Liver (tissue), 9 donors: ENCODE data around the gene MDM4. TPM values are rescaled to one million over a fixed set of nuclear protein-coding genes. Genes with fewer than 3 reads are reported as not detected.

Source experiments
- DNase-seq: peaks from one replicate; pipeline ENCODE4 v3.0.0-alpha.2; 2017; ENCODE audit warnings: low spot score
- H3K27ac ChIP-seq, 2 donors: one replicate each; pipeline ENCODE4 v1.7.0; 2013; ENCODE audit warnings: inconsistent platforms in 2 of 2, low read length in 2 of 2, control low read depth in 1 of 2, low read depth in 1 of 2, mild to moderate bottlenecking in 1 of 2
- H3K27me3 ChIP-seq, 4 donors: one replicate each; pipeline versions ENCODE4 v1.6.1 to v1.7.0; 2013; ENCODE audit warnings: low read length in 3 of 4, inconsistent platforms in 1 of 4, mild to moderate bottlenecking in 1 of 4, moderate library complexity in 1 of 4; ENCODE audit not compliant: control insufficient read depth in 4 of 4, insufficient read depth in 4 of 4
- H3K36me3 ChIP-seq, 4 donors: one replicate each; pipeline versions ENCODE4 v1.6.1 to v1.7.0; 2013; ENCODE audit warnings: low read length in 3 of 4, mild to moderate bottlenecking in 3 of 4, low read depth in 1 of 4, moderate library complexity in 1 of 4; ENCODE audit not compliant: control insufficient read depth in 4 of 4, insufficient read depth in 3 of 4
- H3K4me1 ChIP-seq, 4 donors: one replicate each; pipeline versions ENCODE4 v1.6.1 to v1.7.0; 2013; ENCODE audit warnings: low read length in 3 of 4, mild to moderate bottlenecking in 3 of 4, moderate library complexity in 1 of 4; ENCODE audit not compliant: control insufficient read depth in 4 of 4, insufficient read depth in 4 of 4
- H3K4me3 ChIP-seq, 3 donors: one replicate each; pipeline versions ENCODE4 v1.6.1 to v1.7.0; 2013; ENCODE audit warnings: low read length in 3 of 3, control low read depth in 1 of 3, low read depth in 1 of 3, mild to moderate bottlenecking in 1 of 3
- H3K9ac ChIP-seq, 2 donors: one replicate each; pipeline ENCODE4 v1.7.0; 2013; ENCODE audit warnings: low read length in 2 of 2, mild to moderate bottlenecking in 2 of 2, moderate library complexity in 2 of 2, control low read depth in 1 of 2, low read depth in 1 of 2
- H3K9me3 ChIP-seq, 4 donors: one replicate each; pipeline versions ENCODE4 v1.6.1 to v1.7.0; 2013; ENCODE audit warnings: low read length in 3 of 4; ENCODE audit not compliant: control insufficient read depth in 4 of 4
- EGR1 ChIP-seq, 2 donors: IDR thresholded peaks; 2 replicates each; pipeline ENCODE4 v1.6.1; 2016 to 2018; ENCODE audit warnings: antibody characterized with exemption in 2 of 2, low read depth in 2 of 2
- FOXA1 ChIP-seq: IDR thresholded peaks from 2 replicates; pipeline ENCODE4 v1.6.1; 2016; ENCODE audit warnings: antibody characterized with exemption
- FOXA2 ChIP-seq: IDR thresholded peaks from 2 replicates; pipeline ENCODE4 v1.6.1; 2016; ENCODE audit warnings: antibody characterized with exemption
- GABPA ChIP-seq, 2 donors: IDR thresholded peaks in 1 of 2; conservative IDR thresholded peaks in 1 of 2; 2 replicates each; pipeline ENCODE4 v1.6.1; 2016; ENCODE audit warnings: antibody characterized with exemption in 2 of 2, mild to moderate bottlenecking in 1 of 2, moderate library complexity in 1 of 2
- HNF4A ChIP-seq, 2 donors: conservative IDR thresholded peaks; 2 replicates each; pipeline ENCODE4 v1.6.1; 2016; ENCODE audit warnings: antibody characterized with exemption in 2 of 2, mild to moderate bottlenecking in 2 of 2
- HNF4G ChIP-seq: IDR thresholded peaks from 2 replicates; pipeline ENCODE4 v1.6.1; 2016; ENCODE audit warnings: antibody characterized with exemption
- JUND ChIP-seq, 2 donors: IDR thresholded peaks; 2 replicates each; pipeline ENCODE4 v1.6.1; 2016; ENCODE audit warnings: antibody characterized with exemption in 2 of 2
- NR2F2 ChIP-seq: IDR thresholded peaks from 2 replicates; pipeline ENCODE4 v1.6.1; 2016; ENCODE audit warnings: antibody characterized with exemption
- RAD21 ChIP-seq, 2 donors: IDR thresholded peaks; 2 replicates each; pipeline ENCODE4 v1.6.1; 2016; ENCODE audit warnings: antibody characterized with exemption in 2 of 2, mild to moderate bottlenecking in 2 of 2
- RXRA ChIP-seq, 2 donors: IDR thresholded peaks; 2 replicates each; pipeline ENCODE4 v1.6.1; 2017 to 2018; ENCODE audit warnings: antibody characterized with exemption in 2 of 2, mild to moderate bottlenecking in 1 of 2
- SP1 ChIP-seq: IDR thresholded peaks from 2 replicates; pipeline ENCODE4 v1.6.1; 2018; ENCODE audit warnings: antibody characterized with exemption, mild to moderate bottlenecking
- TAF1 ChIP-seq: conservative IDR thresholded peaks from 2 replicates; pipeline ENCODE4 v1.6.1; 2016; ENCODE audit warnings: antibody characterized with exemption, mild to moderate bottlenecking
- YY1 ChIP-seq: IDR thresholded peaks from 2 replicates; pipeline ENCODE4 v1.6.1; 2016; ENCODE audit warnings: antibody characterized with exemption, mild to moderate bottlenecking
- WGBS: extraction: QIAGEN DNeasy Blood & Tissue Kit; methylation state at CpG from one replicate; pipeline ENCODE4 v1.1.7; 2013; 5-methylcytosine and 5-hydroxymethylcytosine counted together
- polyA plus RNA-seq, 2 donors: library from polyadenylated mRNA; stranded (reverse) in 1 of 2; unstranded in 1 of 2; fragments of 200-250 nt in 1 of 2; fragments of >200 nt in 1 of 2; fragmentation: Nextera tagmentation in 1 of 2; extraction: Ambion mirVana in 1 of 2; gene quantifications; one replicate each; pipeline versions ENCODE4 v1.2.1 to v1.2.3, GENCODE V29; 2013 to 2015
- total RNA-seq, 2 donors: library from RNA; depleted of rRNA; stranded (reverse); fragments of >200 nt; gene quantifications; one replicate each; pipeline ENCODE4 v1.2.3, GENCODE V29; 2014
- TF ChIP-seq, protein P1 (sequence below): fragments of 150-350 bp; IDR thresholded peaks from 2 replicates; pipeline ENCODE4 v1.5.1; 2017; ENCODE audit warnings: improper control_type of control experiment, low read depth, low read length; ENCODE audit not compliant: missing input control
- TF ChIP-seq, protein P2 (sequence below): IDR thresholded peaks from 2 replicates; pipeline ENCODE4 v1.6.1; 2016; ENCODE audit warnings: antibody characterized with exemption
- TF ChIP-seq, protein P3 (sequence below): IDR thresholded peaks from 2 replicates; pipeline ENCODE4 v1.6.1; 2016; ENCODE audit warnings: antibody characterized with exemption
- TF ChIP-seq, protein P4 (sequence below): IDR thresholded peaks from 2 replicates; pipeline ENCODE4 v1.6.1; 2016; ENCODE audit warnings: antibody characterized with exemption, mild to moderate bottlenecking
- TF ChIP-seq, protein P5 (sequence below): IDR thresholded peaks from 2 replicates; pipeline ENCODE4 v1.6.1; 2016; ENCODE audit warnings: antibody characterized with exemption
- donor health status: healthy.
- donor health status: healthy.
- donor health status: healthy.
- donor health status: healthy.
- donor health status: healthy.

MDM4 gene
- total and polyA plus RNA-seq, 4 donors = 1.4 to 56.5 (median 21.6) TPM

DNA sequence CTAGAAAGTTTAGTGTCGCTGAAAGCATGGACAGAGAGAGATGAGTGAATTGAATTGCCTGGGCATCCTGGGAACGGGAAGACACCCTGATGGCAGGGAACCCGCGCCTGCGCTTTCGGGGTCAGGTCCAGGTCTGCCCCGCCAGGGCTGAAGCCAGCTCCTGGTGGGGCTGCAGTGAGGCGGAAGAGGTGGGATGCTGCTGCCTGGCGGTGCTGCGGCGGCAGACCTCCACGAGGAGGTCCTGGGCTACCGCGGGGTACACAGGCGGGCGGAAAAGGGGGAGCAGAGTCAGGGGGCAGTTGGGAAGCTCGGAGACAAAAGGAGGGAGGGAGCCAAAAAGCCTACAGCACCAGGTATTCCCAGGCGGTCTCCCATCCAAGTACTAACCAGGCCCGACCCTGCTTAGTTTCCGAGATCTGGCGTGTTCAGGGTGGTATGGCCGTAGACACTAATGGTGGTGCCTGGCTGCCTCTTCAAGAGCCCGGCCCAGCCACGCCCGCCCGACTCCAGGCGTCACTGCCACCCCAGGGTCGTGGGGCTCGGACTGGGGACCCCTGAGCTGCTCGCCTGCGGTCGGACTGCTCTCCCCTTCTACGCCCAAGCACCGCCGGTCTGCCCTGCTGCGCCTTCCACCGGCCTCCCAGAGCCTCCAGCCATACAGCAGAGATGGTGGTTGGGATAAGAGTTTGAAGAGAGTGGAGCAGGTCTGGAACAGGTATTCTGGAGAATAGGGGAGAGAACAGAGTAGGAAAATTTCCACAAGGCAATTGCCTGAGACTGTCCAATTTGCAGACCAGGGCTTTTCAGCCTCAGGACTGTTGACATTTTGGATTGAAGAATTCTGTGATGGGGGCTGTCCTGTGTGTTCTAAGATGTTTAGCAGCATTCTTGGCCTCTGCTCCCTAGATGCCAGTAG is 46.1 kb downstream of the MDM4 start:
- TF ChIP-seq RAD21 (IDR thresholded peaks at IDR 0.05) (no peak), RXRA (IDR thresholded peaks at IDR 0.05) (no peak), HNF4A (conservative IDR thresholded peaks at IDR 0.05) (no peak), JUND (IDR thresholded peaks at IDR 0.05) (no peak), FOXA1 (no peak), YY1 (no peak), GABPA (IDR thresholded peaks at IDR 0.05 in 1 of 2, conservative IDR thresholded peaks at IDR 0.05 in 1 of 2) (no peak), NR2F2 (no peak), TAF1 (no peak), FOXA2 (no peak), SP1 (no peak), HNF4G (no peak), EGR1 (IDR thresholded peaks at IDR 0.05; ENCODE audit: low read depth in 2 of 2) (no peak)
- TF ChIP-seq, protein P1, sequence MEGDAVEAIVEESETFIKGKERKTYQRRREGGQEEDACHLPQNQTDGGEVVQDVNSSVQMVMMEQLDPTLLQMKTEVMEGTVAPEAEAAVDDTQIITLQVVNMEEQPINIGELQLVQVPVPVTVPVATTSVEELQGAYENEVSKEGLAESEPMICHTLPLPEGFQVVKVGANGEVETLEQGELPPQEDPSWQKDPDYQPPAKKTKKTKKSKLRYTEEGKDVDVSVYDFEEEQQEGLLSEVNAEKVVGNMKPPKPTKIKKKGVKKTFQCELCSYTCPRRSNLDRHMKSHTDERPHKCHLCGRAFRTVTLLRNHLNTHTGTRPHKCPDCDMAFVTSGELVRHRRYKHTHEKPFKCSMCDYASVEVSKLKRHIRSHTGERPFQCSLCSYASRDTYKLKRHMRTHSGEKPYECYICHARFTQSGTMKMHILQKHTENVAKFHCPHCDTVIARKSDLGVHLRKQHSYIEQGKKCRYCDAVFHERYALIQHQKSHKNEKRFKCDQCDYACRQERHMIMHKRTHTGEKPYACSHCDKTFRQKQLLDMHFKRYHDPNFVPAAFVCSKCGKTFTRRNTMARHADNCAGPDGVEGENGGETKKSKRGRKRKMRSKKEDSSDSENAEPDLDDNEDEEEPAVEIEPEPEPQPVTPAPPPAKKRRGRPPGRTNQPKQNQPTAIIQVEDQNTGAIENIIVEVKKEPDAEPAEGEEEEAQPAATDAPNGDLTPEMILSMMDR = no peak
- TF ChIP-seq, protein P2, sequence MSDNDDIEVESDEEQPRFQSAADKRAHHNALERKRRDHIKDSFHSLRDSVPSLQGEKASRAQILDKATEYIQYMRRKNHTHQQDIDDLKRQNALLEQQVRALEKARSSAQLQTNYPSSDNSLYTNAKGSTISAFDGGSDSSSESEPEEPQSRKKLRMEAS = no peak
- TF ChIP-seq, protein P3, sequence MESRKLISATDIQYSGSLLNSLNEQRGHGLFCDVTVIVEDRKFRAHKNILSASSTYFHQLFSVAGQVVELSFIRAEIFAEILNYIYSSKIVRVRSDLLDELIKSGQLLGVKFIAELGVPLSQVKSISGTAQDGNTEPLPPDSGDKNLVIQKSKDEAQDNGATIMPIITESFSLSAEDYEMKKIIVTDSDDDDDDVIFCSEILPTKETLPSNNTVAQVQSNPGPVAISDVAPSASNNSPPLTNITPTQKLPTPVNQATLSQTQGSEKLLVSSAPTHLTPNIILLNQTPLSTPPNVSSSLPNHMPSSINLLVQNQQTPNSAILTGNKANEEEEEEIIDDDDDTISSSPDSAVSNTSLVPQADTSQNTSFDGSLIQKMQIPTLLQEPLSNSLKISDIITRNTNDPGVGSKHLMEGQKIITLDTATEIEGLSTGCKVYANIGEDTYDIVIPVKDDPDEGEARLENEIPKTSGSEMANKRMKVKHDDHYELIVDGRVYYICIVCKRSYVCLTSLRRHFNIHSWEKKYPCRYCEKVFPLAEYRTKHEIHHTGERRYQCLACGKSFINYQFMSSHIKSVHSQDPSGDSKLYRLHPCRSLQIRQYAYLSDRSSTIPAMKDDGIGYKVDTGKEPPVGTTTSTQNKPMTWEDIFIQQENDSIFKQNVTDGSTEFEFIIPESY = no peak
- TF ChIP-seq, protein P4, sequence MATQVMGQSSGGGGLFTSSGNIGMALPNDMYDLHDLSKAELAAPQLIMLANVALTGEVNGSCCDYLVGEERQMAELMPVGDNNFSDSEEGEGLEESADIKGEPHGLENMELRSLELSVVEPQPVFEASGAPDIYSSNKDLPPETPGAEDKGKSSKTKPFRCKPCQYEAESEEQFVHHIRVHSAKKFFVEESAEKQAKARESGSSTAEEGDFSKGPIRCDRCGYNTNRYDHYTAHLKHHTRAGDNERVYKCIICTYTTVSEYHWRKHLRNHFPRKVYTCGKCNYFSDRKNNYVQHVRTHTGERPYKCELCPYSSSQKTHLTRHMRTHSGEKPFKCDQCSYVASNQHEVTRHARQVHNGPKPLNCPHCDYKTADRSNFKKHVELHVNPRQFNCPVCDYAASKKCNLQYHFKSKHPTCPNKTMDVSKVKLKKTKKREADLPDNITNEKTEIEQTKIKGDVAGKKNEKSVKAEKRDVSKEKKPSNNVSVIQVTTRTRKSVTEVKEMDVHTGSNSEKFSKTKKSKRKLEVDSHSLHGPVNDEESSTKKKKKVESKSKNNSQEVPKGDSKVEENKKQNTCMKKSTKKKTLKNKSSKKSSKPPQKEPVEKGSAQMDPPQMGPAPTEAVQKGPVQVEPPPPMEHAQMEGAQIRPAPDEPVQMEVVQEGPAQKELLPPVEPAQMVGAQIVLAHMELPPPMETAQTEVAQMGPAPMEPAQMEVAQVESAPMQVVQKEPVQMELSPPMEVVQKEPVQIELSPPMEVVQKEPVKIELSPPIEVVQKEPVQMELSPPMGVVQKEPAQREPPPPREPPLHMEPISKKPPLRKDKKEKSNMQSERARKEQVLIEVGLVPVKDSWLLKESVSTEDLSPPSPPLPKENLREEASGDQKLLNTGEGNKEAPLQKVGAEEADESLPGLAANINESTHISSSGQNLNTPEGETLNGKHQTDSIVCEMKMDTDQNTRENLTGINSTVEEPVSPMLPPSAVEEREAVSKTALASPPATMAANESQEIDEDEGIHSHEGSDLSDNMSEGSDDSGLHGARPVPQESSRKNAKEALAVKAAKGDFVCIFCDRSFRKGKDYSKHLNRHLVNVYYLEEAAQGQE = no peak
- TF ChIP-seq, protein P5, sequence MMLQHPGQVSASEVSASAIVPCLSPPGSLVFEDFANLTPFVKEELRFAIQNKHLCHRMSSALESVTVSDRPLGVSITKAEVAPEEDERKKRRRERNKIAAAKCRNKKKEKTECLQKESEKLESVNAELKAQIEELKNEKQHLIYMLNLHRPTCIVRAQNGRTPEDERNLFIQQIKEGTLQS = no peak
- Histone ChIP-seq H3K27me3 (no peaks in the 10 kb centered on the region), H3K4me3 (no peak overlapping the region), H3K4me1 (no peaks in the 10 kb centered on the region), H3K27ac (no peak overlapping the region), H3K9ac (no peak overlapping the region), H3K36me3 (peaks cover 0 to 15% (median 2%) of the 10 kb centered on the region in 4 donors), H3K9me3 (no peaks in the 10 kb centered on the region)
- WGBS = 96% methylated on average over 37 of the region's 37 CpGs
- DNase-seq = no peak
